ENCODE data around the gene C1orf226.
"Not testable (repeated sequence)": the region's sequence is repeated elsewhere in the genome, so short reads cannot be mapped to it uniquely, and the experiment has no call there.

C1orf226 gene

GRCh38 chr1:162397039-162397448, 15.5 kb downstream of the C1orf226 start:
- Histone ChIP-seq H3K4me1 (ENCODE audit: insufficient read depth, low read length) (peaks cover 16% of the 10 kb centered on the region; the same call in 1 of the 2 replicates), H3K36me3 (ENCODE audit: insufficient read depth, low read length) (no peaks in the 10 kb centered on the region), H3K9ac (ENCODE audit: low read depth, low read length) (no peak overlapping the region), H3K9me3 (ENCODE audit: control insufficient read depth, insufficient read depth, low read length) (no peaks in the 10 kb centered on the region)

DNA sequence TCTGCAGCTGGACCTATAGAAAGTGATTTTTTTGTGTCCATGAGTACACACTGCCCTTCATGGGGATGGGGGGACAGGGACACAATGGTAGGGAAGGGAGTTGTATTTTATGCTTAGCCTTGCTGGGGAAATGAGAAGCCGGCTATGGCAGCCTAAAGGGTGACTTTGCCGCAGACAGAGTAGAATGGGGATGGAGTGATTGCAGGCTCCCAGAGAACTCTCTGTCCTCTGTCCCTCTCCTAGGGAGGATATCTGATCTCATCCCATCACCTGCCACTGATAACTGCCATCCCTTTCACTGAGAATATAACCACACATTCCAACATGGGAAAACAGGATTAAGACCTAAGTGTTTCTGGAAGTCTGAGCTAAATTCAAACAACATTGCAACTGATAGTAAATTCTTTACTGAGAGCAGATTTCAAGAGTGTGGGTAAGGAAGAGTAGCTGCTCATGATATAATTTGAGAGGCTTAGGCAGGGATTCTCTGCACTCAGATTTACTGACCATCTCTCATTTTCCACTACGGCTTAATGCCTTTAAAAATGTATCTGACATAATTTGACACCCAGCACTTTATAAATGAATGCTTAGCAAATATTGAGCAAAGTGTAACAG, 16.5 kb downstream of the C1orf226 start:
- Histone ChIP-seq H3K36me3 (ENCODE audit: insufficient read depth, low read length) (no peaks in the 10 kb centered on the region), H3K9me3 (ENCODE audit: control insufficient read depth, insufficient read depth, low read length) (no peaks in the 10 kb centered on the region), H3K9ac (ENCODE audit: low read depth, low read length) (no peak overlapping the region), H3K4me1 (ENCODE audit: insufficient read depth, low read length) (peaks cover 16% of the 10 kb centered on the region; the same call in 1 of the 2 replicates)

GRCh38 chr1:162398999-162399580, 17.6 kb downstream of the C1orf226 start:
- peaks cover 16% of the 10 kb centered on the region; the same call in 1 of the 2 replicates for H3K4me1 ChIP-seq (ENCODE audit: insufficient read depth, low read length)
- no peaks in the 10 kb centered on the region for H3K36me3 ChIP-seq (ENCODE audit: insufficient read depth, low read length)
- H3K9me3 ChIP-seq (ENCODE audit: control insufficient read depth, insufficient read depth, low read length): no peaks in the 10 kb centered on the region
- no peak overlapping the region for H3K9ac ChIP-seq (ENCODE audit: low read depth, low read length)

- Histone ChIP-seq H3K36me3 (ENCODE audit: insufficient read depth, low read length) (no peaks in the 10 kb centered on the region), H3K9me3 (ENCODE audit: control insufficient read depth, insufficient read depth, low read length) (no peaks in the 10 kb centered on the region), H3K4me1 (ENCODE audit: insufficient read depth, low read length) (peaks cover 16% of the 10 kb centered on the region; the same call in 1 of the 2 replicates), H3K9ac (ENCODE audit: low read depth, low read length) (no peak overlapping the region)
Measured at GRCh38 chr1:162400790-162401355, 19.3 kb downstream of the C1orf226 start.

- 0 out of 2 replicates have a peak, but pooled peaks cover under 1% of the 10 kb centered on the region for H3K4me1 ChIP-seq (ENCODE audit: insufficient read depth, low read length)
- H3K9me3 ChIP-seq (ENCODE audit: control insufficient read depth, insufficient read depth, low read length): no peaks in the 10 kb centered on the region
- no peak overlapping the region for H3K9ac ChIP-seq (ENCODE audit: low read depth, low read length)
- no peaks in the 10 kb centered on the region for H3K36me3 ChIP-seq (ENCODE audit: insufficient read depth, low read length)
Measured at GRCh38 chr1:162404550-162405160, 23.1 kb downstream of the C1orf226 start.

GRCh38 chr1:162405800-162406199, 24.3 kb downstream of the C1orf226 start:
- Histone ChIP-seq H3K36me3 (ENCODE audit: insufficient read depth, low read length) (no peaks in the 10 kb centered on the region), H3K9ac (ENCODE audit: low read depth, low read length) (no peak overlapping the region), H3K4me1 (ENCODE audit: insufficient read depth, low read length) (no peaks in the 10 kb centered on the region), H3K9me3 (ENCODE audit: control insufficient read depth, insufficient read depth, low read length) (no peaks in the 10 kb centered on the region)

DNA sequence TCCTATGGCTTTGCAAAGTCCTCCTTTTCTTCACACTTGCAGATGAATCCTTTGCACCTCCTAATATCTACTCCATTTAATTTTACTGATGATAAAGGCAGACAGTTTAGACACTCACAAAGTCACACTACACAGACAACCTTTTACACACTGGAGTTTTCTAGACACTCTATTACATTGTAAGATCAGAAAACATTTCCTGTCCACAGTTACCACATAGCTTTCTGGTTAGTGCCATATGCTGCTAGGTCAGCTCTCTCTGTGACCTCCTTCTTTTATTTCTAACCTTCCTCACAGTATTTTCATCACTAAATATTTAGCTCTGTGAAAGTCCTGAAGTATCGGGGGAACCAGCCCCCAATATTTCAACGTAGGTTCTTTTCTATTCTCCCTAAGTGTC, 25.3 kb downstream of the C1orf226 start:
- no peaks in the 10 kb centered on the region for H3K36me3 ChIP-seq (ENCODE audit: insufficient read depth, low read length)
- H3K4me1 ChIP-seq (ENCODE audit: insufficient read depth, low read length): no peaks in the 10 kb centered on the region
- no peaks in the 10 kb centered on the region for H3K9me3 ChIP-seq (ENCODE audit: control insufficient read depth, insufficient read depth, low read length)
- H3K9ac ChIP-seq (ENCODE audit: low read depth, low read length): no peak overlapping the region

GRCh38 chr1:162407539-162407938, 26.0 kb downstream of the C1orf226 start:
- Histone ChIP-seq H3K9me3 (ENCODE audit: control insufficient read depth, insufficient read depth, low read length) (no peaks in the 10 kb centered on the region), H3K4me1 (ENCODE audit: insufficient read depth, low read length) (no peaks in the 10 kb centered on the region), H3K9ac (ENCODE audit: low read depth, low read length) (no peak overlapping the region), H3K36me3 (ENCODE audit: insufficient read depth, low read length) (no peaks in the 10 kb centered on the region)

DNA sequence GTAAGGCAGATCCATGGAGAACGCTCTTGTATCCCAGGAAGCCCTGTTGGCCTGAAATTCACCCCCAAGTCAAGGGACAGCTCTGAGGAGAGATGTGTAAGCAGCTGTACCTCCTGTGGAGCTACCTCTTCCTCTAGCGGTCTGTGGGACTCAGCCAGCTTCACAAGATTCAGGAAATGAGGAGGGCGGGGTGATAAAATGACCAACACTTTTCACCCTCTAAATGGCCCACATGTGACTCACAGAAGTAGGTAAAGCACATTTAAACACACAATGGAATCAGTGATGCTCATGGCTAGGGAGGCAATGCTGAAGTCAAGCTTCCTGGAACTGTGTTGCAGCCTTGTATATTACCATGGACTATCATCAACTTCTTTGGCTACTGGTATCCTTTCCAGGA, 30.5 kb downstream of the C1orf226 start, which contains the start of gene SH2D1B:
SH2D1B (minus strand) TSS at position 135 of the 400 bp plus-strand sequence; CDS start at position 15, 120 bp downstream.
- H3K36me3 ChIP-seq (ENCODE audit: insufficient read depth, low read length): no peaks in the 10 kb centered on the region
- no peaks in the 10 kb centered on the region; the same call in 1 of the 2 replicates for H3K9me3 ChIP-seq (ENCODE audit: control insufficient read depth, insufficient read depth, low read length)
- no peaks in the 10 kb centered on the region; the same call in 1 of the 2 replicates for H3K4me1 ChIP-seq (ENCODE audit: insufficient read depth, low read length)
- no peak within 1 kb of the TSS for H3K9ac ChIP-seq (ENCODE audit: low read depth, low read length)

DNA sequence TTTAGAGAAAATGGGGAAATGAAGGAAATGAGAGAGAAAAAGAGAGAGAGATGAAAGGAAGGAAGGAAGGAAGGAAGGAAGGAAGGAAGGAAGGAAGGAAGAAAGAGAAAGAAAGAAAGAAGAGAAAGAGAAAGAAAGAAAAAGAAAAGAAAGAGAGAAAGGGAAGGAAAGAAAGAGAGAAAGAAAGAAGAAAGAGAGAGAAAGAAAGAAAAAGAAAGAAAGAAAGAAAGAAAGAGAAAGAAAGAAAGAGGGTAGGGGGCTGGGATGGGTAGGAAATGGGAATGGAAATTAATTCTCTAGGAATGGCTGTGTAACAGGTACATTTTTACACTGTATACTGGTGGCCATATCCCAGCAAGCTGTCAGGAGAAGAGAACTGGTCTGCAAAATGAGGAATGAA, 34.7 kb downstream of the C1orf226 start:
- Histone ChIP-seq H3K9me3 (ENCODE audit: control insufficient read depth, insufficient read depth, low read length) (no peaks in the 10 kb centered on the region; the same call in 1 of the 2 replicates), H3K4me1 (ENCODE audit: insufficient read depth, low read length) (no peaks in the 10 kb centered on the region; the same call in 1 of the 2 replicates), H3K9ac (ENCODE audit: low read depth, low read length) (no peak overlapping the region), H3K36me3 (ENCODE audit: insufficient read depth, low read length) (no peaks in the 10 kb centered on the region)

- no peak overlapping the region for H3K9ac ChIP-seq (ENCODE audit: low read depth, low read length)
- no peaks in the 10 kb centered on the region; the same call in 1 of the 2 replicates for H3K4me1 ChIP-seq (ENCODE audit: insufficient read depth, low read length)
- H3K36me3 ChIP-seq (ENCODE audit: insufficient read depth, low read length): no peaks in the 10 kb centered on the region
- H3K9me3 ChIP-seq (ENCODE audit: control insufficient read depth, insufficient read depth, low read length): no peaks in the 10 kb centered on the region; the same call in 1 of the 2 replicates
Measured at GRCh38 chr1:162416909-162417308, 35.4 kb downstream of the C1orf226 start.

DNA sequence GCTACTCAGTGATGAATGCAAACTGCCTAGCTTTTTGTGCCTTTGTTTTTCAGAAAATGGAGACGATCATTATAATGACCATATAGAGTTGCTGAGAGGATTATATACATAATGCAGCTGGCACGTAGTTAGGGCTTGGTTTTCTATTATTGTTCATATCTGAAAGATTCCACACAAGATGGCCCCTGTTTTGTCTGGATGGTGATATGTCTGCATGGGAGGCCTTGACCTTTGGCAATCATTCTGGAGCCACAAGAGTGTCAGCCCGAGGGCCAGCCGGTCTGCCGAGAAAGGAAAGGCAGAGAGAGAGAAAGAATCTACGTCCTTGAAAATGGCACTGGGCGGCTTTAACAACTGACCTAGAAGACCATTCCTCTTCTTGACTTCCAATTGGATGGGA, 36.1 kb downstream of the C1orf226 start:
- Histone ChIP-seq H3K9me3 (ENCODE audit: control insufficient read depth, insufficient read depth, low read length) (no peaks in the 10 kb centered on the region; the same call in 1 of the 2 replicates), H3K4me1 (ENCODE audit: insufficient read depth, low read length) (no peaks in the 10 kb centered on the region; the same call in 1 of the 2 replicates), H3K36me3 (ENCODE audit: insufficient read depth, low read length) (no peaks in the 10 kb centered on the region), H3K9ac (ENCODE audit: low read depth, low read length) (no peak overlapping the region)

DNA sequence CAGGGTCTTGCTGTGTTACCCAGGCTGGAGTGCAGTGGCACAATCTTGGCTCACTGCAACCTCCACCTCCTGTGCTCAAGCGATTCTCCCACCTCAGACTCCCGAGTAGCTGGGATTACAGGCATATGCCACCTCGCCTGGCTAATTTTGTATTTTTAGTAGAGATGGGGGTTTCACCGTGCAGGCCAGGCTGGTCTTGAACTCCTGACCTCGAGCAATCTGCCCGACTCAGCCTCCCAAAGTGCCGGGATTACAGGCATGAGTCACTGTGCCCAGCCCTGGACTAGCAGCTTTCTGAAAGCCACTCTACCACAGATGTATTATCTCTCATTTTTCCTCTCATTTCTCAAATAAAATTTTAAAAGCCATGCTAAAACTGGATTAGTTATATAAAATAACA, 37.1 kb downstream of the C1orf226 start:
- not testable (repeated sequence) for H3K36me3 ChIP-seq (ENCODE audit: insufficient read depth, low read length); H3K9me3 ChIP-seq (ENCODE audit: control insufficient read depth, insufficient read depth, low read length); H3K4me1 ChIP-seq (ENCODE audit: insufficient read depth, low read length); H3K9ac ChIP-seq (ENCODE audit: low read depth, low read length)

DNA sequence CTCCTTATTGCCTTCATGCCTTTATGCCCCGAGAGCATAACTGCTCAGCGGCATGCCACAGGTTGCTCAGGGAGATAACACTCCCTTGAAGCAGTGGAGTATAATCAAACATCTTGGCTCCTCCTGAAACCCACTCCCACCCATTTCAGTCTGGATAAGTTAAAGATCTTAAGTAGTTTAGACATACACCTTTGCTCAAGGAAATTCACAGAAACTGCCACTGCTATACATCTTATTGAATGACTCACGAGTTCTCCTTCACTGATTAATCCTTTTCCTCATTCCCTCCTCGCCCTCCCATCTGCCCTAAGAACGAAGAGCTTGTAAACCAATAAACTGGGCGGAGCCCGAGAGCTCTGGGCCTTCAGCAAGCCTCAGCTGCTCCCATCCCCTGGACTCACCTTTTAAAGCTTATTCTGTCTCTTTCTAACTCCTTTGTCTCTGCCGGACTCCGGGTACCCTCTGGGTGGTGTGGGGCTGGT, 38.0 kb downstream of the C1orf226 start:
- H3K9ac ChIP-seq (ENCODE audit: low read depth, low read length); H3K9me3 ChIP-seq (ENCODE audit: control insufficient read depth, insufficient read depth, low read length); H3K4me1 ChIP-seq (ENCODE audit: insufficient read depth, low read length); H3K36me3 ChIP-seq (ENCODE audit: insufficient read depth, low read length): not testable (repeated sequence)
